ENCODE measurements around the gene ZBED6. TPM values are rescaled to one million over a fixed set of nuclear protein-coding genes. Genes with fewer than 3 reads are reported as not detected.

The ZBED6 gene
- polyA plus RNA-seq, 1 donor from 2014 or later: 5.1 TPM

- Histone ChIP-seq H3K27me3 (ENCODE audit: insufficient read depth, low read depth, low read length) (no peaks in the 10 kb centered on the region), H3K4me3 (ENCODE audit: low read length) (no peak overlapping the region), H3K36me3 (ENCODE audit: insufficient read depth, low read length) (no peaks in the 10 kb centered on the region), H3K4me2 (ENCODE audit: low read length) (no peak overlapping the region), H3K9me2 (ENCODE audit: insufficient read depth, low read length) (no peaks in the 10 kb centered on the region), H3K9ac (ENCODE audit: low read length) (no peak overlapping the region), H2AFZ (ENCODE audit: low read depth, low read length) (no peak overlapping the region), H3K27ac (ENCODE audit: low read length) (no peak overlapping the region), H3K79me2 (replicated peaks; ENCODE audit: insufficient read depth, low read length) (no peaks in the 10 kb centered on the region), H3K9me3 (ENCODE audit: low read length) (no peaks in the 10 kb centered on the region), H4K20me1 (ENCODE audit: insufficient read depth) (no peaks in the 10 kb centered on the region), H3F3A (ENCODE audit: insufficient read depth, low read length, poor library complexity, severe bottlenecking) (no peaks in the 10 kb centered on the region)
- TF ChIP-seq POLR2AphosphoS5 (IDR thresholded peaks at IDR 0.05) (no peak), MXI1 (conservative IDR thresholded peaks at IDR 0.05; ENCODE audit: poor library complexity, severe bottlenecking) (no peak), REST (IDR thresholded peaks at IDR 0.05; ENCODE audit: borderline replicate concordance) (no peak), SMC3 (conservative IDR thresholded peaks at IDR 0.05; ENCODE audit: poor library complexity) (no peak), TAF1 (IDR thresholded peaks at IDR 0.05; ENCODE audit: low read depth) (no peak), EP300 (conservative IDR thresholded peaks at IDR 0.05; ENCODE audit: poor library complexity, severe bottlenecking) (no peak), CTCF (IDR thresholded peaks at IDR 0.05; ENCODE audit: poor library complexity, severe bottlenecking) (no peak)
Measured at GRCh38 chr1:203763505-203763904, 31.9 kb upstream of the ZBED6 start.

- Histone ChIP-seq H3K79me2 (replicated peaks; ENCODE audit: insufficient read depth, low read length) (no peaks in the 10 kb centered on the region), H3K36me3 (ENCODE audit: insufficient read depth, low read length) (no peaks in the 10 kb centered on the region)
Measured at GRCh38 chr1:203764105-203765028, 31.1 kb upstream of the ZBED6 start.

More at GRCh38 chr1:203764105-203765028, 31.1 kb upstream of the ZBED6 start:
- Histone ChIP-seq H3F3A (ENCODE audit: insufficient read depth, low read length, poor library complexity, severe bottlenecking) (no peaks in the 10 kb centered on the region), H3K9me3 (ENCODE audit: low read length) (no peaks in the 10 kb centered on the region), H3K27me3 (ENCODE audit: insufficient read depth, low read depth, low read length) (no peaks in the 10 kb centered on the region), H3K27ac (ENCODE audit: low read length) (no peak overlapping the region), H2AFZ (ENCODE audit: low read depth, low read length) (no peak overlapping the region), H3K4me2 (ENCODE audit: low read length) (no peak overlapping the region), H4K20me1 (ENCODE audit: insufficient read depth) (no peaks in the 10 kb centered on the region), H3K9me2 (ENCODE audit: insufficient read depth, low read length) (no peaks in the 10 kb centered on the region), H3K9ac (ENCODE audit: low read length) (no peak overlapping the region), H3K4me3 (ENCODE audit: low read length) (no peak overlapping the region)
- TF ChIP-seq POLR2AphosphoS5 (IDR thresholded peaks at IDR 0.05) (no peak), REST (IDR thresholded peaks at IDR 0.05; ENCODE audit: borderline replicate concordance) (no peak), EP300 (conservative IDR thresholded peaks at IDR 0.05; ENCODE audit: poor library complexity, severe bottlenecking) (no peak), CTCF (IDR thresholded peaks at IDR 0.05; ENCODE audit: poor library complexity, severe bottlenecking) (no peak), MXI1 (conservative IDR thresholded peaks at IDR 0.05; ENCODE audit: poor library complexity, severe bottlenecking) (no peak), EZH2 (IDR thresholded peaks at IDR 0.05; ENCODE audit: borderline replicate concordance, insufficient read depth, low read length, poor library complexity, severe bottlenecking) (no peak), SMC3 (conservative IDR thresholded peaks at IDR 0.05; ENCODE audit: poor library complexity) (no peak), RAD21 (conservative IDR thresholded peaks at IDR 0.05) (no peak), TAF1 (IDR thresholded peaks at IDR 0.05; ENCODE audit: low read depth) (no peak)
